RWPE2 (cell line): Measurements from ENCODE around the gene COQ9.

Experiments
- ATAC-seq: fragments of 200-7000 bp; cut with Tn5 transposase; 3 replicates; pipeline ENCODE4 v1.9.1; 2021; ENCODE audit warnings: low read depth
- DNase-seq: peaks from one replicate; pipeline ENCODE4 v3.0.0-alpha.2; 2020; ENCODE audit warnings: low spot score
- H3K27ac ChIP-seq: fragments of 450-650 bp; 2 replicates; pipeline ENCODE4 v1.5.1; 2017; ENCODE audit warnings: mild to moderate bottlenecking; ENCODE audit not compliant: poor library complexity, severe bottlenecking
- H3K27me3 ChIP-seq: fragments of 250-450 bp; sonication (Bioruptor Pico); 2 replicates; pipeline ENCODE4 v1.5.1; 2021; ENCODE audit warnings: mild to moderate bottlenecking, moderate library complexity; ENCODE audit not compliant: insufficient read depth, poor library complexity, severe bottlenecking
- H3K36me3 ChIP-seq: fragments of 250-450 bp; sonication (Bioruptor Pico); 2 replicates; pipeline ENCODE4 v1.5.1; 2020; ENCODE audit warnings: low read depth, mild to moderate bottlenecking, moderate library complexity
- H3K4me1 ChIP-seq: fragments of 250-450 bp; sonication (Bioruptor Pico); 2 replicates; pipeline ENCODE4 v1.5.1; 2021; ENCODE audit warnings: mild to moderate bottlenecking, moderate library complexity; ENCODE audit not compliant: insufficient read depth, poor library complexity, severe bottlenecking
- H3K4me3 ChIP-seq: fragments of 250-450 bp; sonication (Bioruptor Pico); 2 replicates; pipeline ENCODE4 v1.5.1; 2021; ENCODE audit warnings: mild to moderate bottlenecking, moderate library complexity; ENCODE audit not compliant: severe bottlenecking
- H3K9me3 ChIP-seq: fragments of 250-450 bp; sonication (Bioruptor Pico); 2 replicates; pipeline ENCODE4 v1.5.1; 2021; ENCODE audit warnings: mild to moderate bottlenecking, moderate library complexity; ENCODE audit not compliant: severe bottlenecking
- CTCF ChIP-seq: fragments of 450-650 bp; IDR thresholded peaks from one replicate; pipeline ENCODE4 v1.5.1; 2017; ENCODE audit warnings: mild to moderate bottlenecking, moderate library complexity; ENCODE audit not compliant: poor library complexity, severe bottlenecking

COQ9 gene

GRCh38 chr16:57509231-57509923, 62.1 kb downstream of the COQ9 start:
- Histone ChIP-seq H3K9me3 (no peaks in the 10 kb centered on the region), H3K27ac (no peak overlapping the region), H3K27me3 (no peaks in the 10 kb centered on the region), H3K4me1 (no peaks in the 10 kb centered on the region), H3K36me3 (no peaks in the 10 kb centered on the region), H3K4me3 (no peak overlapping the region)
- TF ChIP-seq CTCF = no peak
- ATAC-seq (no peak), DNase-seq (no peak)

- Histone ChIP-seq H3K9me3 (no peaks in the 10 kb centered on the region), H3K4me3 (no peak overlapping the region), H3K4me1 (no peaks in the 10 kb centered on the region), H3K27ac (no peak overlapping the region), H3K27me3 (no peaks in the 10 kb centered on the region), H3K36me3 (no peaks in the 10 kb centered on the region)
- TF ChIP-seq CTCF = no peak
- no peak for DNase-seq
- ATAC-seq = no peak
These were observed 63.0 kb downstream of the COQ9 start for GRCh38 chr16:57510016-57510871.
